Fibroblast of skin of scalp (primary cell): ENCODE measurements around the gene TCF7L1. TPM values are rescaled to one million over a fixed set of nuclear protein-coding genes. Genes with fewer than 3 reads are reported as not detected.
"Not testable (repeated sequence)": the region's sequence is repeated elsewhere in the genome, so short reads cannot be mapped to it uniquely, and the experiment has no call there.

Experiments
- DNase-seq: peaks from one replicate; pipeline ENCODE4 v3.0.0-alpha.2; 2013
- polyA plus RNA-seq, 2 experiments: library from polyadenylated mRNA; unstranded; fragments of 120-200 nt; gene quantifications; one replicate each; pipeline ENCODE4 v1.2.1, GENCODE V29; 2013; ENCODE audit not compliant: insufficient read length in 2 of 2

Gene TCF7L1
- 30.3 TPM for polyA plus RNA-seq (2013, experiment 1 of 2; ENCODE audit: insufficient read length)
- 30.9 TPM for polyA plus RNA-seq (2013, experiment 2 of 2; ENCODE audit: insufficient read length)

- DNase-seq = peak; percentile 90
These were observed at the start of gene TCF7L1 for GRCh38 chr2:85132834-85133637. Gene TCF7L1, plus strand, starts transcription at chr2:85133392. Its CDS starts 293 bp downstream, at chr2:85133685.

- no peak for DNase-seq
These were observed 47.6 kb upstream of the TCF7L1 start for GRCh38 chr2:85085563-85085962.

- DNase-seq = no peak
These were observed 45.7 kb upstream of the TCF7L1 start for GRCh38 chr2:85087541-85087940.

DNA sequence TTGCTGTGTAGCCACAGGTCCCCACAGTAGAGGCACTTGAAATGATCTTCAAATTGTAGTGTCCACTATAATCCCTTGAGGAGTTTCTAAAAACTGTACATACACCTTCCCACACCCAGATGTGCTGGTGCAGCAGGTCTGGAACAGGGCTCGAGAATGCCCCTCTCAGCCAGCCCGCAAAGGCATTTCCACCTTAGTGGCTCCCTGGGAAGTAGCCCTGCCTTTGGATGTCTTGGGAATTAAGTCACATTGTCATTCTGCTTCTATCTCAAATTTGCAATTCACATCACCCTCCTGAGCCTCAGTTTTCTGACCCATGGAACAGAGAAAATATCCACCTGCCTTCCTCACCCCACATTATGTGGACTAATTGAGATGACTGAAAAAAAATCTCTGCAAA, 44.3 kb upstream of the TCF7L1 start:
- no peak for DNase-seq

DNA sequence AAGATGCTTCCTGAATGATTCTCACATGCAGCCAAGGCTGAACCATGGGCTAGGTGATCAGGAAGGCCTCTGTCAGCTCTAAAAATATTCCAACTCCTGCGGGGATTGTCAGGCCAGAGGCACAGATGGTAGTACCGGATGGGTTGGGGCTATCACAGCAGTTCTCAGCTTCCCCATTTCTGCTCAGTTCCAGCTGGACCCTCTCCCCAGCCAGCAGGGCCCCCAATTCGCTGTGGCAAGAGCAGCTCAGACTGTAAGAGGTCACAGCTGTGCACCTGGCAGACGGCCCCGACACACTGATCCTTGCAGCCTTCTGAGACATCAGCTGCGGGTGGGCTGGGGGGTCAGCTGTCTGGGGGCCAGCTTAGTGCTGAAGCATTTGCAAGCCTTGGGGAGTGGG, 43.6 kb upstream of the TCF7L1 start:
- DNase-seq = no peak

- DNase-seq = no peak
These were observed 41.4 kb upstream of the TCF7L1 start for GRCh38 chr2:85091838-85092237.

DNA sequence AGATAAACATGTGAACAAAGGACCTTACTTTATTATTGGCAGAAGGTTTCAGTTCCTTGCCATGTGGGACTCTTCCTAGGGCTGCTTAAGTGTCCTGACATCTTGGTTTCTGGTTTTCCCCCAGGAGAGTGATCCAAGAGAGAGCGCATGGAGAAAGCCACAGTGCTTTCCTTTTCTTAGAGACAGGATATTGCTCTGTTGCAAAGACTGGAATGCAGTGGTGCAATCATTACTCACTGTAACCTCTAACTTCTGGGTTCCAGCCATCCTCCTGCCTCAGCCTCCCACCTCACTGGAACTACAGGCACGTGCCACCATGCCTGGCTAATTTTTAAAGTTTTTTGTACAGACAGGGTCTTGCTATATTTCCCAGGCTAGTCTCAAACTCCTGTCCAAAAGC, 38.1 kb upstream of the TCF7L1 start:
- DNase-seq = no peak

- no peak for DNase-seq
These were observed 36.6 kb upstream of the TCF7L1 start for GRCh38 chr2:85096616-85097015.

- no peak for DNase-seq
These were observed 29.0 kb upstream of the TCF7L1 start for GRCh38 chr2:85104228-85104627.

- DNase-seq = peak; percentile 78
These were observed 26.6 kb upstream of the TCF7L1 start for GRCh38 chr2:85106489-85107180.

DNA sequence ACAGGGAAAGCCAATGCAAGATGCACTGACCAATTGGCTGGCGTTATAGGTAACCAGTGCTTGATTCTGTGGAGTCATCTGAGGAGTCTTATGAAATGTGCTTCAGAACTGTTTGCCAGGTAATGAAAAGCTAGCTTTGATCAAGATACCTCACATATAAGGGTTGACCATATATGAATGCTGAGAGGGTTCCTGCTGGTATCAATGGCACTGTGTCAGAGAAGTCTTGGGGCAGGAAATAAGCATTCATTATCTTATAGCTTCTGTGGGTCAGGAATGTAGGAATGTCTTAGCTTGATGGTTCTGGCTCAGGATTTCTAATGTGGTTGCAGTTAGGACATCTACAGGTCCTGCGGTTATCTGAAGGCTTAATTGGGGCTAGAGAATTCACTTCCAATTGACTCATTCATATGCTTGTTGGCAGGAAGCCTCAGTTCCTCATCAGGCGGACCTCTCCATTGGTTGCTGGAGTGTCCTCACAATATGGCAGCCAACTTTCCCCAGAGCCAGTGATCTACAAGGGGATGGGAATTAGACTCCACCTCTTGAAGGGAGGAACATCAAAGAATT, 22.1 kb upstream of the TCF7L1 start:
- no peak for DNase-seq

- no peak for DNase-seq
These were observed 21.3 kb upstream of the TCF7L1 start for GRCh38 chr2:85111819-85112281.

DNA sequence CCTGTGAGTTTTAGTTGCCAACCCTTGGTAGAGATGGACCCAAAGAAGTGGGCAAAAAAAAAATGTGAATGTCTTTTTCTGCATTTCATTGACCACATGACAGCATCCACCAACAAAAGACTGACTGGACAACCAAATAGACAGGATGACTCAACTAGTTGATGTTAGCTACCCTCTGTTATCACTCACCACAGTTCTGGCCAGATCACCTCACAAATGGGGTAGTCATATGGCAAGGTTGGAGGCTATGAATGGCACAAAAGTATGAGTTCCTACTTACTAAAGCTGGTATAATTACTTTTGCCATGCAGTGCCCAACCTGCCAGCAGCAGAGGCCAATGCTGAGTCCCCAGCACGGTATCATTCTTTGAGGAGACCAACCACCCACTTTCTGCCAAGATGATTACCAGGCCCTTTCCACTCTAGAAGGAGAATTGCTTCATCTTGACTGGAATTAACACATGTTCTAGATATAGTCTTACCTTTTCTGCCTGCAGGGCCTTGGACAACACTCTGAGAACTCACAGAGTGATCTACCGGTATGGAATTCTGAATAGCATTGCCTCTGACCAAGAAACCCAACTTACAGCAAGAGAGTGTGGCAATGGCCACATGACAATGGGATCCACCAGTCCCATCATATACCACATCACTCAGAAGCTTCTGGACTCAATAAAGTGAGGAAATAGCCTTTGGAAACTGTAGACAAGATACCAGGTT, 20.1 kb upstream of the TCF7L1 start:
- no peak for DNase-seq

DNA sequence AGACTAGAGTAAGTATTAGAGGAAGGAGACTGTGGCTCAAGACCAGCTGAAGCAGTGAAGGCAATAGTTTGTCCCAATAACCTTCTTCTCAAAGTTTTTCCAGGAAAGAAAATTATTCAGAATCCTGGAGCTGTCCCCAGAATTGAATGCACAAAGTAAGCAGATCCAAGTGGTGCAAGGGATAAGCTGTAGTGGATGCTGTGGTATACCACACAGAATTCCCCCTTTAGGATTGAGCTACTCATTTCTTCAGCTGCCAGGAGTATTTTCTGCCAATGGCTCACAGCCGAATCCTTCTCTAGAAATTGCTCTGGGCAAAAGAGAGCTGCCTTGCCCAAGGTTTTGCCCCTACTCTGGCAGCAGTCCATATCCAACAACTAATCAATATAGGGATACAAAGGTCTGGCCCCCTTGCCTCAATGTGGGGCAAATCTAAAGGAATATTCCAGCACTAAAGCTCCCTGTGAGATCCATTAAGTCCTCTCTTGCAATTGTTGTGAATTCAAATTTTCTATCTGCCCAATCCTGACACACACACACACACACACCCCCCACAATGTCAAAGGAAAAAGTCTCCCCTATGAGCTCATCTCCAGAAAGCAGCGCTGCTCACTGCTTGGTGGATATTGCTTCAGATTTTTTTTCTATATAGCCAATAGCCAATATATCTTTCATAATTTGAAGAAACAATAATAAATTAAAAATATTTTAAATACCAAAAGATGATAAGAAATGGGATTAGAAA, 18.4 kb upstream of the TCF7L1 start:
- DNase-seq = no peak

GRCh38 chr2:85116207-85116606, 17.0 kb upstream of the TCF7L1 start:
- no peak for DNase-seq

DNA sequence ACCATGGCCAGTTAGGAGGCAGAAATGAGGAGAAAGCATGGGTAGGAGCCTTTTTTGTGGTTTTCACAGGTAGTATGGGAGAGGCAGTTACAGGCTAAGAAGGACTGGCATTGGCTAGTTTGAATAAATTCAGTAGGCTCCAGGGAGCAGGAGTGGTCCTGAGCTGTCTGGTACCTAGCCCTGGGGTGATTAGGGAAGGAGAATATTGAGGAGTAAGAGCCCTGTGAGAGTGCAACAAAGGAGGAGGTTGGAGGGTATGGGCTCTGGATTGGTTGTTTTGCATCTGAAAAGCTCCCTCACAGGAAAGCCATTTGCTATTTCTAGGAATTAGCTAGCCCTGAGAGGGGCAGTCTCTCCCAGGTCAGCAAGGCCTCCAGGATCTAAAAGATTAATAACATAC, 13.3 kb upstream of the TCF7L1 start:
- DNase-seq = no peak

GRCh38 chr2:85120363-85120762, 12.8 kb upstream of the TCF7L1 start:
- DNase-seq = no peak

- DNase-seq = not testable (repeated sequence)
These were observed 6.7 kb upstream of the TCF7L1 start for GRCh38 chr2:85126462-85126861.

GRCh38 chr2:85129861-85130260, 3.3 kb upstream of the TCF7L1 start:
- DNase-seq = no peak

- DNase-seq = no peak
These were observed 2.8 kb upstream of the TCF7L1 start for GRCh38 chr2:85130407-85130806.

DNA sequence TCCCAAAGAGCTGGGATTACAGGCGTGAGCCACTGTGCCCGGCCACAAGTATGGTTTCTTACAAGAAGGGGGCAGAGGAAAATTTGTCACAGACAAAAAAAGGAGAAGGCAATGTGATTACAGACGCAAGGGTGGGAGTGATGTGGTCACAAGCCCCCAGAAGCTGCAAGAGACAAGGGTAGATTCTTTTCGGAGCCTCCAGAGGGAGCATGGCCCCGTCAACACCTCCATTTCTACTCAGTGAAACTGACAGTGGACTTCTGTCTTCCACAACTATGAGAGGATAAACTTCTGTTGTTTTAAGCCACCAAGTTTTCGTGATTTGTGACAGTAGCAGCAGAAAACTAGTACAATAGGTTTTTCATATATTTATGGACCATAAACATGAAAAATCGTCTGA, 2.1 kb upstream of the TCF7L1 start:
- peak; percentile 61 for DNase-seq

DNA sequence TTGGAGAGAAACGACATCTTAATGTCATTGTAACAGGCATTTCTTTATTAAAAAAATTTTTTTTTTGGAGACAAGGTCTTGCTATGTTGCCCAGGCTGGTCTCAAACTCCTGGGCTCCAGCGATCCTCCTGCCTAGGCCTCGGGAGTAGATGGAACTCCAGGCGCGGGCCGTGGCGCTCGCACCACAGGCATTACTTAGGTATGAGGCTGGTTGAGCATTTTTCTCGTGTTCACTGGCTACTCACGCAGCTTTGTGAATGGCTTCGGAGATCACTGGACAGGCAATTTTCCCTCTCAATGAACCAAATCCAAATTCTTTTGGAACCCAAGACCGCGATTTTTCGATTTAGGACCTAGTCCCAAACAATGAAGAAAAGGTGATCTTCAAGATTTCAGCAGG, 795 bp upstream of the TCF7L1 start:
- DNase-seq = peak; percentile 41
